Hematopoietic multipotent progenitor cell treated with erythropoietin and hydrocortisone succinate and interleukin-3 and kit ligand, for 6 days (in vitro differentiated cells): Measurements from ENCODE around the gene NANS.
"Not testable (repeated sequence)": the region's sequence is repeated elsewhere in the genome, so short reads cannot be mapped to it uniquely, and the experiment has no call there.

Experiments used
- DNase-seq: peaks from one replicate; pipeline ENCODE4 v3.0.0-alpha.2; 2015

NANS gene

GRCh38 chr9:98039607-98040017 lies 16.9 kb upstream of the NANS start:
- DNase-seq = no peak

GRCh38 chr9:98040212-98040611 lies 16.3 kb upstream of the NANS start:
- no peak for DNase-seq

- no peak for DNase-seq
Observed at GRCh38 chr9:98043915-98044314, 12.6 kb upstream of the NANS start.

GRCh38 chr9:98045234-98046179 lies 11.0 kb upstream of the NANS start:
- peak; percentile 96 for DNase-seq

GRCh38 chr9:98046180-98046543 lies 10.4 kb upstream of the NANS start:
- no peak for DNase-seq

GRCh38 chr9:98047002-98047401 lies 9.5 kb upstream of the NANS start:
- DNase-seq = no peak

- DNase-seq = peak; percentile 27
Observed at GRCh38 chr9:98049288-98050072, 7.1 kb upstream of the NANS start.

- DNase-seq = no peak
Observed at GRCh38 chr9:98050351-98050750, 6.2 kb upstream of the NANS start.

- DNase-seq = no peak
Observed at GRCh38 chr9:98054376-98054951, 2.1 kb upstream of the NANS start.

GRCh38 chr9:98057138-98057799 lies 737 bp downstream of the NANS start:
- peak; percentile 47 for DNase-seq

GRCh38 chr9:98062161-98062560 lies 5.6 kb downstream of the NANS start:
- DNase-seq = no peak

GRCh38 chr9:98064623-98065392 lies 8.3 kb downstream of the NANS start:
- DNase-seq = no peak

- no peak for DNase-seq
Observed at GRCh38 chr9:98066235-98066634, 9.7 kb downstream of the NANS start.

- no peak for DNase-seq
Observed at GRCh38 chr9:98067184-98067583, 10.7 kb downstream of the NANS start.

- no peak for DNase-seq
Observed at GRCh38 chr9:98069551-98069950, 13.0 kb downstream of the NANS start.

GRCh38 chr9:98070704-98071103 lies 14.2 kb downstream of the NANS start:
- DNase-seq = no peak

- no peak for DNase-seq
Observed at GRCh38 chr9:98071737-98072136, 15.2 kb downstream of the NANS start.

GRCh38 chr9:98074115-98074990 lies 17.8 kb downstream of the NANS start:
- peak; percentile 72 for DNase-seq

- no peak for DNase-seq
Observed at GRCh38 chr9:98075332-98075805, 18.8 kb downstream of the NANS start.

GRCh38 chr9:98076514-98076890 lies 20.0 kb downstream of the NANS start:
- not testable (repeated sequence) for DNase-seq

GRCh38 chr9:98078895-98079294 lies 22.4 kb downstream of the NANS start:
- DNase-seq = no peak
